ENCODE measurements around the gene RNF215.

RNF215 gene

DNA sequence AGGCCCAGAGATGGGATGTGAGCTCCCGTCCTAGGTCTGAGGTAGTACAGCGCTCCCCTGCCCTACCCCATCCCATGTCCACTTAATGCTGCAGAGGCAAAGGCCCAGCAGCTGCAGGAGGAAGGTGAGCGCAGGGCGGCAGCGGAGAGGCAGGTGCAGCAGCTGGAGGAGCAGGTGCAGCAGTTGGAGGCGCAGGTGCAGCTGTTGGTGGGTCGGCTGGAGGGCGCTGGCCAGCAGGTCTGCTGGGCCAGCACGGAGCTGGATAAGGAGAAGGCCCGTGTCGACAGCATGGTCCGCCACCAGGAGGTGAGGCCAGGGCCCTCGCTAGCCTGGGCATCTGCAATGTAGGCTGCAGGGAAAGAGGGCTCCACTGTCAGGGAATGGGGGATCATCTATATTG, 15.2 kb downstream of the RNF215 start:
- Histone ChIP-seq H3K27ac (no peak overlapping the region), H3K4me3 (no peak overlapping the region)

DNA sequence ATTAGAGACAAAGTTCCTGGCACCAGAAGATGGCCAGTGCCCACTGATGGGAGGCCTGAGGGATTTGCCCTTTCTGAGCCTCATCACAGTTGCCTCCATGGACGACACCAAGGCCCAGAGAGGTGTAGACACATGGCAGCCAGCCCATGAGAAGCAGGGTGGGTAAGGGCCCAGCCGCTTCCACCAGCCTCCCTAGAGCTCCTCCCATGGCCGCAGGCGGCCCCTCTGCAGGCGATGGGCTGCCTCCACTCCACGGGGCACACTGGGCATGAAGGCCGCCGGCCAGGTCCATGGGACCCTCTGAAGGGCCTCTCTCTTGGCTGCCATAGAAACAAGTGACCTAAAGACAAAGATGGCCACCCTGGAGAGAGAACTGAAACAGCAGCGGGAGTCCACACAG, 15.9 kb downstream of the RNF215 start:
- no peak overlapping the region for H3K27ac ChIP-seq
- H3K4me3 ChIP-seq: no peak overlapping the region

DNA sequence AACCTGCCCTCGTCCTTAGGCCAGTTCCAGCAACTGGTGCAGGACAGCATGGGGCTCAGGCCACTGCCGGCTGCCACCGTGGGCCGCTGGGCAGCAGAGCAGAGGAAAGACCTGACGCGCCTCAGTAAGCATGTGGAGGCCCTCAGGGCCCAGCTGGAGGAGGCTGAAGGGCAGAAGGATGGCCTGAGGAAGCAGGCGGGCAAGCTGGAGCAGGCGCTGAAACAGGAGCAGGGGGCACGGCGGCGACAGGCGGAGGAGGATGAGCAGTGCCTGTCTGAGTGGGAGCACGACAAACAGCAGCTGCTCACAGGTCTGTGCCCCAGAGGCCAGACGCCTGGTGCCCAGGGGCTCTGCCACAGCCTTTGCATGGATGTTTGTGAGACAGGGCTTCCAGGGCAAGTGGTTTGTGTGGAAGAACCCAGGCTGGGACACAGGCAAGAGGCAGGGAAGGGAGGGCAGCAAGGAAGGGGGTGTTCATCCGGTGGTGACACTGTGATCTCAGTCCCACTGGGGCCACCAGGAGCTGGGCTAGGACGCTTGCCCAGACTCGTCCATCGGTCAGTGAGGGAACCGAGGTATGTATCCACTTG, 16.5 kb downstream of the RNF215 start:
- Histone ChIP-seq H3K27ac (no peak overlapping the region), H3K4me3 (no peak overlapping the region)

DNA sequence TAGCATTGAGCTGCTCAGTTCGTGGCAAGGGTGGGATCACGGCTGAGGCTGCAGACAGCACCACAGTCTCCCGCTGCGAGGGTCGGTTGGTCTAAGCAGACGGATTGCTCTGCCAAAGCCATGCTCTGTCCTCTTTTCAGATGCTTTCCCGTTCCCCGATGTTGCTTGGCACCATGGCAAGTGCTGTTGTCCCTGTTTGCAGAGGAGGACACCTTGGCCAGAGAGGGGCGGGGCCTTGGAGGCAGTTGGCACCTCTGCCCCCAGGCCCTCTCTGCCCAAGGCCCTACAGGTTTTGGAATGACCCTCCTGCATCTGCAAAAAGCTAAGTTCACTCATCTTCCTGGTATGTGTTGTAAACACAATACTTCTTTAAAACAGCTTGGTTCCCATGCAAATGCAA, 18.8 kb downstream of the RNF215 start:
- no peak overlapping the region for H3K4me3 ChIP-seq

DNA sequence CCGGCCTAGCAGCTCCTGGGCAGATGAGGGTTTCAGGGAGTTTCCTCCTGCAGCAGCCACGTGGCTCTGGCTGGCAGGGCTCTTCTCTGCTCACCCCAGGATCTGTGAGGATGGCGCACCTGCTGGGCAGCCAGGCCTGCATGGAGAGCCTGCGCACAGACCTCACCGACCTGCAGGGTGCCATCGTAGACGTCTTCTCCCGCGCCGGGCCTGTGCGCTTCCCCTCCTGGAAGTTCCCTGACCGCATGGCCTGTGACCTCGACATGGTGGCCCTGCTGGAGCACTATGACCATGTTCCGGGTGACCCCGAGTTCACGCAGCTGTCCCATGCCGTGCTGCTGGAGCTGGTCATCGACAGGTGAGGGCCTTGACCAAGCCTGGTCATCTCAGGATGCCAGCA, 21.3 kb downstream of the RNF215 start:
- no peak overlapping the region for H3K27ac ChIP-seq

More for the DNA sequence above, 18.8 kb downstream of the RNF215 start:
- H3K27ac ChIP-seq: no peak overlapping the region

DNA sequence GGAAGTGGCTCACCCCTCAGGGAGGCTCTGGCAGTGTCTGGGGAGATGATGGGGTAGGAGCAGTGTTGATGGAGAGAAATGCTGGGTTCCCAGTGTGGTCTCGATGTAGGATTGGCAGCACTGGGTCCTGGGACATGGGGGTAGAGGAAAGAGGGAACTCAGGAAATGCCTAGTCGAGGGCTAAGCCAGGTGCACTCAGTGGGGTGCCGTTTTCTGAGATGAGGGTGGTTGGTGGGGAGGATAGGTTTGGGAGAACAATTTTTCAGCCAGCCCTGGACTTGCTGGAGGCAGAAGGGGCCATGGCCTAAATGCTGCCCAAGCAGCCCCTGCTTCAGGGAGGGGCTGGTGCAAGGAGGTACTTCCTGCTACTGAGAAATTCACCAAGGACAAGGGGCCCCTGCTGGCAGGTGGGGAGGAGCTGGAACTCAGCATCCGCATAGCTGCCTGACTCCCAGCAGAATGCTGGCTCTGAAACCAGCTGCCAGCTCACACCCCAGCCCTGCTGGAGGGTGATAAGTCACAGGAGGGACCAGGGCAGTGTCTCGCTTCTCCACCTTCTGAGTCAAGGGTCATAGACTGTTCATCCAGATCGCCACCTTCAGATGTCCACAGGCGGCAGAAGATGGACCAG, 24.4 kb downstream of the RNF215 start:
- no peak overlapping the region for H3K4me3 ChIP-seq
- H3K27ac ChIP-seq: no peak overlapping the region

More for the DNA sequence above, 21.3 kb downstream of the RNF215 start:
- H3K4me3 ChIP-seq: no peak overlapping the region

DNA sequence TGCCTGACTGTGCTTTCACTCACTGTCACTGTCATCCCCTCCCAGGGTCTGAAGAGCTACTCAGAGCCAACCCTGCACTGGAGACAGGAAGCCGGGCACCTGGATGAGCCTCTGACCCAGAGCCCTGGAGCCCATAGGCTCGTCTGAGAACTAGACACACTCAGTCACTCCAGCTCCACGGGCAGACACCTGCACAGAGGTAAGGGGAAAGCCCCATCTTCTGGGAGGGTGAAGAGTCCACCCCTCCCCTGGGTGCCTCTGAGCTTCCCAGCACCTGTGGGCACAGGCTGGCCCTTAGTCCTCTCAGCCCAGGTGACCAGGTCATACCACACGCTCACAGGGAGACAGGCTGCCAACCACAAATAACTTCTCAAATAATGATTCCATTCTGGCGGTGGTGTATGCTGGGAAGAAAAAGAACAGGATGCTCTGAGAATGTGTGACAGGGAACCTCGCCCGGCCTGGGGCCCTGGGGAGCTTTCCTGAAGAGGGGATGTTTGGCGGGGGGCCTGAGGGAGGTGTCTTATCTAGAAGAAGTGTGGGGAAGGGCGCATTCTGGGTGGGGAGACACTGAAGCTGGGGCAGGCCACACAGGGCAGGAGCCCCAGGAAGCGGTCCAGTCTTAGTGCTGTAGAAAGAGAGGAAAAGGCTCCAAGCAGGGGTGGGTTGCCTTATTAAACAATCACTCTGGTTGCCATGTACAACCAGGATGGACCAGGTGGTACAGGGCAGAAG, 25.1 kb downstream of the RNF215 start:
- Histone ChIP-seq H3K4me3 (no peak overlapping the region), H3K27ac (no peak overlapping the region)

DNA sequence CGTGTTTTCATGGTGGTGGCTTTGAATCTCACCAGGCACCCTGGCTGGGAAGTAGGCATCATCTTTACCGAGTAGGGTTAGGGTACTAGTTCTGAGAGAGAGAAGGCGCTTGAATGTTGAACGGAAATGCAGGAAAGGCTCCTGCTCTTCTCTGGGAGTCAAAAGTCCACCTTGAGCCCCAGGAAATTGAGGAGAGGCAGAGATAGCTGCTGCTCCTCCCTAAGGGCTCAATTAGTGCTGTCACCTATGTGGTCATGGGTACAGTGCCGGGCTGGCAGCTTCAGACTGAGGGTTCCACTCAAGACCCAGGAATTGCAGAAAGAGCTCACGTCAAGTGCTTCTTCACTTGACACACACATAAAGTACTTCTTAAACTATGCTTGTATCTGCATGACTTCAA, 28.7 kb downstream of the RNF215 start:
- H3K4me3 ChIP-seq: no peak overlapping the region

DNA sequence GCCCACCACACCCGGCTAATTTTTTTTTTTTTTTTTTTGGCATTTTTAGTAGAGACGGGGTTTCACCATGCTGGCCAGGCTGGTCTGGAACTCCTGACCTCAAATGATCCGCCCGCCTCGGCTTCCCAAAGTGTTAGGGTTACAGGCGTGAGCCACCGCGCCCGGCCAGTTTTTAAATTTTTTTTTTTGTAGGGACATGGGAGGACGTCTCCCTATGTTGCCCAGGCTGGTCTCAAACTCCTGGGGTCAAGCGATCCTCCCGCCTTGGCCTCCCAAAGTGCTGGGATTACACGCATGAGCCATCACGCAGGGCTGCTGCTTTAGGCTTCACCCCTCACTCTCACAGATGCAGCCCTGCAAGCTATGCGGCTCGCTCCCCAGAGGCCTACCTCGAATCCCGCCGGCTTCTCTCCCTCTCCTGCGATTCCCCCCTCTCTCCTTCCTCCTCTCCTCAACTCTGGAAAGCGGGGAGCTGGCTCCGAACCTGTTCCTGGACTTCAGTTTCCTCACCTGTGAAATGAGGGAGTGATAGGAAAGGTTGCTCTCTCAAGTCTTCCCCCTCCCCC, 29.5 kb downstream of the RNF215 start:
- Histone ChIP-seq H3K4me3 (peak overlapping the region in 4 of 7 experiments; percentile 67 to 94 (median 86)), H3K27ac (peak overlapping the region in 3 of 21 experiments; percentile 95 to 99 (median 96))

More for the DNA sequence above, 28.7 kb downstream of the RNF215 start:
- H3K27ac ChIP-seq: no peak overlapping the region

DNA sequence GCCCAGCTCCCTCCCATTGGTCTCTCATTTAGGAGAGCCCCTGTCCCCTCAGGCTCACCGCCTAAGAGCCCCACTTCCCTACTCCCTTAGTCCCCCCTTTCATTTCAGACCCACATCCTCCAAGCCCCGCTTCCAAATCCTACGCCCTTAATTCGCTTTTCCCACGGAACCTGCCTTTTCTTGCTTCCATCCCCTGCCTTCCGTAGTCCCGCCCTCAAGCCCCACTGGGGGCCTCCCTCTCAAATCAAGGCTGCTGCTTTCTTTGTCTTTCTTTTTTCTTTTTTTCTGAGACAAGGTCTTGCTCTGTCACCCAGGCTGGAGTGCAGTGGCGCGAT, 30.0 kb downstream of the RNF215 start:
- peak overlapping the region in 16 of 21 experiments; percentile 90 to 100 (median 96) for H3K27ac ChIP-seq

DNA sequence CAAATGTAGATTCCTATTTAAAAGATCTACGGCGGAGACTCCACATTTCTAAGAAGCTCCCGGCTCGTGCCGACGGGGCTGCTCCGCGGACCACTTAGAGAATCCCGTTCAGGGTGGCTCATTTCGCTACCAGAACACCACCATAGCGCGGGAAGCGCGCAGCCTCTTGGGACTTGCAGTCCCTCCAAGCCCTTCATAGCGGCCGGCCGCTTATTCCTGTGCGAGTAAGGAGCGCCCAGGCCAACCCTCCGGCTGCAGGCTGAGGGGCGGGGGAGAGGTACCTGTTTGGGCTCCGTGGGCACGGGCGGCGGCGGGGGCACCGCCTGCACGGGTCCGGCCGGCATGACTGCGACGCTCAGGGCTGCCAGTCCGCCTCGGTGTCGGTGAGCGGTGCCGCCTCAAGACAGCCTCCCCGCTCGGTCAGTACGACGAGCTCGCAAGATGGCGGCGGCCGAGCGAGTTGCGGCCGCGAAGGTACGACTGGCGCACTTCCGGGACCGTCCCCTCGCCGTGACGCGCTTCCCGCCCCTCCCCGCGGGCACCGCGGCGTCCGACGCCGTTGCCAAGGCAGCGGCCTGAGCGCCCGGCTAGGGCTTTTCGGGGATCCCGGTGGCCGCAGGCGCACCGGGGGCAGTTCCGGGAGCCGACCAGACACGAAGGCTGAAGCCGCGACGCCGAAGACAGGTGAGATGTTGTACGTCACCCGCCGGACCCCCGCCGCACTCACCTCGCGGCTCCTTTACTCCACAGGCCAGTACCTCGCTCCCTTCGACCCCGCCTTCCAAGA, 30.6 kb downstream of the RNF215 start, which contains the start of the genes CCDC157 and SF3A1:
CCDC157 (plus strand) TSS at position 559 of the 787 bp plus-strand sequence. CDS start 8,994 bp downstream, outside the sequence.
SF3A1 (minus strand) TSS at position 446 of the 787 bp plus-strand sequence; CDS start at position 344, 102 bp downstream.
- peak within 1 kb of the TSS; percentile 90 to 100 (median 96) for H3K27ac ChIP-seq
- H3K4me3 ChIP-seq: peak within 1 kb of the TSS; percentile 65 to 94 (median 81)

More for the DNA sequence above, 30.0 kb downstream of the RNF215 start:
- H3K4me3 ChIP-seq: peak overlapping the region; percentile 65 to 94 (median 81)

DNA sequence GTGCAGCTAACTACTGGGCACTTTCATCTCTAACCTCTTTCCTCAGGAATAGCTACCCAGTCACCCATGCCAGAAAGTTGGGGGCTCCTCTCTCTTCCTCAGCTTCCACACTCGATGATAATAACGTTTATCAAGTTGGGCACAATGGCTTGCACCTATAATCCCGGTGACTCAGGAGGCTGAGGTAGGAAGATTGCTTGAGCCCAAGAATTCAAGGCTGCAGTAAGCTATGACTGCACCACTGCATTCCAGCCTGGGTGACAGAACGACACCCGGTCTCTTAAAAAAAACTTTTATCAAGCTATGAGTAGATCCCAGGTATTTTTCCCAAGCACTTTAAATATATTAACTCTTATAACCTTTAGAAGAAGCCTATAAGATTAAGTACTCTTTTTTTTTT, 32.6 kb downstream of the RNF215 start:
- H3K27ac ChIP-seq: peak overlapping the region in 3 of 21 experiments; percentile 4 to 96 (median 95)
- no peak overlapping the region for H3K4me3 ChIP-seq

DNA sequence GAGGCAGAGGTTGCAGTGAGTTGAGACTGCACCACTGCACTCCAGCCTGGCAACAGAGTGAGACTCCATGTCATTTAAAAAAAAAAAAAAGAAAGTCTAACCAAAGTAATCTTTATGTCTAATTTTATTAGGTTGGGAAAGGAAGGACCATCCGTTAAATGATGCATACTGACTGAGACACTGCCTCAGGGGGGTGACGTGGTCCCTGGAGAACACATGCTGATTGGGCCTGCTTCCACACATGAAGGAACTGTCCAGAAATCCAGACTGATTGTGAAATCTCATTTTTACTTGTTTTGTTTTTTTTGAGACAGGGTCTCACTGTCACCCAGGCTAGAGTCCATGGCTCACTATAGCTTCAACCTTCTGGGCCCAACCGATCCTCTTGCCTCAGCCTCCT, 36.0 kb downstream of the RNF215 start:
- Histone ChIP-seq H3K4me3 (no peak overlapping the region), H3K27ac (no peak overlapping the region)

DNA sequence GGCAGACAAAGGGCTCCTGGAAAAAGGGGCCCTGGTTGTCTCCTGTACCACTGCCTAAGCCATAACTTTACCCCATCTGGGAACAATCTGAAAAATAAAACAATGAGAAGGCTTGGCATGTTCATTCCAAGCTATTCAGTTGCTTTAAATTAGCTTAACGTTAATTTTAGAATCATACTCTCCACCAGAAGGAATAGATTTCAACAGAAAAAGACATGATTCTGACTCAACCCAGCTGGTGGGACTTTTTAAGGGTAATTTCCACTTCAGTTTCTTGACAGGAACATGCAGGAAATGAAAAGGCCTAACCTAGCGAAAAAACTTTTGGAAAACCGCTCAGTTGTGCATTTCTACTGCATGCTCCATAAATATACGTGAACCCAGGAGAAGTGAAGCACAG, 38.4 kb downstream of the RNF215 start:
- Histone ChIP-seq H3K4me3 (no peak overlapping the region), H3K27ac (peak overlapping the region in 11 of 21 experiments; percentile 0 to 76 (median 38))

DNA sequence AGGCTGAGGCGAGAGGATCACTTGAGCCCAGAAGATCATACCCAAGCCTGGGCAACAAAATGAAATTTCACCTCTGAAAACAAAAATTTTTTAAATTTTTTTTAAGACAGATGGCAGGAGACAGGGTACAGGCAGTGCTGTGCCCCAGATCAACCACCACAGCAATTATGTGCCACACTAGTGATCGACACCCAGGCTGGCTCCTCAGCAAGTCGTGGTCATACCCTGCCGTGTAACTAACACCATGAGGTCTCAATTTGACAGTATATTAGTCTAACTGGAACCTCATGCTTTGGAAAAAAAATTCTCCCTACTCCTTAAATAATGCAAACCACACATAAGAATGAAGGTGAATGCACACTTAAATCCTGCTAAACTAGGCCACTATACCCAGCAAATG, 38.8 kb downstream of the RNF215 start:
- Histone ChIP-seq H3K4me3 (no peak overlapping the region), H3K27ac (peak overlapping the region in 13 of 21 experiments; percentile 0 to 76 (median 38))

DNA sequence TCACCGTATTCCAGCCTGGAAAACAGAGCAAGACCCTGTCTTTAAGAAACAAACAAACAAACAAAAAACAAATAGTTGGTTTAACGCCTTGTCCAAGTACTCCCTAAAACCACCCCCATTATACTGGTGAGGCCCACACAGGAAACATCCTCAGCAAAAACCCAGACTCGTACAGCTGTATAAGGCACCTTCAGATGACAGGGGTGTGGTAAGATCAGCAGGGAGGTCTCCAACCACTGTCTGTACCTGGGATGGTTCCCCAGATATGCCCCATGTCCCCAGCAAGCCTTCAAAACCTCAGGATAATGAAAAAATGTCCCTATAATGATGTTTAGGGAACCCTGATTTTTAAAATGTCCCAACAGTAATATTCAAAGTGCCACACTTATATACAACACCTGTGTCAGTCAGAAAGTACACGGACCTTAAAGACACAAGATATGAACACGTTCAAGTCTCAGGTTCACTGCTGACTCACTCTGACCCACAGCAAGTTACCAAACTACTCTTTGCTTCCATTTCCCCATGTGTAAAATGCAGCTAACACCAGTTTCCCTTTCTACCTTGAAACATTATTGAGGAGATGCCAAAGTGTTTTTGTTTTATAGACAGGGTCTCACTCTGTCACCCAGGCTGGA, 39.8 kb downstream of the RNF215 start:
- peak overlapping the region in 5 of 21 experiments; percentile 5 to 76 (median 44) for H3K27ac ChIP-seq
- no peak overlapping the region for H3K4me3 ChIP-seq

DNA sequence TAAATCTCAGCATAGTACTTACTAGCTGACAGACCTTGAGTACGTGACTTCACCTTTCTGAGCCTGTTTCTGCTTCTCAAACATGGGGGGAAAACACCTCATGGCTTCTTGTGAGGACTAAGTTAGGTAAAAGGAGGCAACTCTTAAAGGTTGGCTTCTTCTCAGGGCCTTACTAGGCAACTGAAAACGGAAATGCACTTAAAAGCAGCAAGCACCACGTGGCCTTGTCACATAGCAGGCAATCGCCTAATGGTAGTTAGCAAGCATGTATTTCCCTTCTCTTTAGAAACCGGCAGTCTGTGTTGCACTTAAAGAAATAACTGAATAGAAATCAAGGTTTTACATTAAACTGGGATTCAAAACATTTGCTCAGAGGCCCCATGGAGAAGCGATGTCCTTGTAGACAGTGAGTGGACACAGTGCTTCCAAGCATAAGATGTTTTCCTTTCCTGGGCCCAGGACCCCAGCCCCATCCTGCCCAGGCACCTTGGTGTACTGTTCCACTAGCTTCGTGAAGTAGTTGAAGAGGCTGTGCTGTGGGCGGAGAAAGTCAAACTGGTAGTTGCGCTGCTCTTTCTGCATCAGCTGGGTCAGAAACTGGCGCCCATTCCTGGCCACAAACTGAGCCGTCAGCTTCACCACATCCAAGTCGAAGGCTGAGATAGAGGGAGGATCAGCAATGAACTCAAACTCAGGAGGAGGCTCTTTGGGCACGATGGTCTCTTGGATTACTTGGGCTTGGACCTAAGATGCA, 42.6 kb downstream of the RNF215 start:
- H3K27ac ChIP-seq: peak overlapping the region in 1 of 21 experiments; percentile 19

More for the DNA sequence above, 42.6 kb downstream of the RNF215 start:
- no peak overlapping the region for H3K4me3 ChIP-seq

All from skin epidermis (tissue), 12 donors.